Neural cell (in vitro differentiated cells): ENCODE measurements around the gene ITGB1.

Experiments used
- CTCF ChIP-seq: fragments of 450-650 bp; IDR thresholded peaks from 2 replicates; pipeline ENCODE4 v1.5.1; 2014; ENCODE audit warnings: antibody characterized with exemption, mild to moderate bottlenecking, moderate library complexity; ENCODE audit not compliant: poor library complexity, severe bottlenecking
- EP300 ChIP-seq: fragments of 450-650 bp; conservative IDR thresholded peaks from 2 replicates; pipeline ENCODE4 v1.6.1; 2014; ENCODE audit warnings: antibody characterized with exemption, mild to moderate bottlenecking, moderate library complexity; ENCODE audit not compliant: poor library complexity, severe bottlenecking
- EZH2 ChIP-seq: fragments of 200-600, 300-800 bp; shearing (Covaris generic), sonication (generic); IDR thresholded peaks from 2 replicates; pipeline ENCODE4 v1.6.1; 2014; ENCODE audit warnings: antibody characterized with exemption, low read length, borderline replicate concordance, mild to moderate bottlenecking; ENCODE audit not compliant: insufficient read depth, poor library complexity, severe bottlenecking
- POLR2AphosphoS5 ChIP-seq: IDR thresholded peaks from 2 replicates; pipeline ENCODE4 v1.6.1; 2012
- RAD21 ChIP-seq: fragments of 450-650 bp; conservative IDR thresholded peaks from 2 replicates; pipeline ENCODE4 v1.6.1; 2014; ENCODE audit warnings: antibody characterized with exemption, mild to moderate bottlenecking, moderate library complexity
- SMC3 ChIP-seq: fragments of 450-650 bp; conservative IDR thresholded peaks from 2 replicates; pipeline ENCODE4 v1.6.1; 2014; ENCODE audit warnings: antibody characterized with exemption, mild to moderate bottlenecking, moderate library complexity; ENCODE audit not compliant: poor library complexity
- TAF1 ChIP-seq: IDR thresholded peaks from 2 replicates; pipeline ENCODE4 v1.6.1; 2012; ENCODE audit warnings: low read depth
- TF ChIP-seq, protein P1 (sequence below): IDR thresholded peaks from 2 replicates; pipeline ENCODE4 v1.6.1; 2012; ENCODE audit warnings: borderline replicate concordance

- TF ChIP-seq CTCF (no peak), EZH2 (no peak), POLR2AphosphoS5 (no peak), TAF1 (no peak), EP300 (no peak), SMC3 (no peak), RAD21 (no peak)
- TF ChIP-seq, protein P1, sequence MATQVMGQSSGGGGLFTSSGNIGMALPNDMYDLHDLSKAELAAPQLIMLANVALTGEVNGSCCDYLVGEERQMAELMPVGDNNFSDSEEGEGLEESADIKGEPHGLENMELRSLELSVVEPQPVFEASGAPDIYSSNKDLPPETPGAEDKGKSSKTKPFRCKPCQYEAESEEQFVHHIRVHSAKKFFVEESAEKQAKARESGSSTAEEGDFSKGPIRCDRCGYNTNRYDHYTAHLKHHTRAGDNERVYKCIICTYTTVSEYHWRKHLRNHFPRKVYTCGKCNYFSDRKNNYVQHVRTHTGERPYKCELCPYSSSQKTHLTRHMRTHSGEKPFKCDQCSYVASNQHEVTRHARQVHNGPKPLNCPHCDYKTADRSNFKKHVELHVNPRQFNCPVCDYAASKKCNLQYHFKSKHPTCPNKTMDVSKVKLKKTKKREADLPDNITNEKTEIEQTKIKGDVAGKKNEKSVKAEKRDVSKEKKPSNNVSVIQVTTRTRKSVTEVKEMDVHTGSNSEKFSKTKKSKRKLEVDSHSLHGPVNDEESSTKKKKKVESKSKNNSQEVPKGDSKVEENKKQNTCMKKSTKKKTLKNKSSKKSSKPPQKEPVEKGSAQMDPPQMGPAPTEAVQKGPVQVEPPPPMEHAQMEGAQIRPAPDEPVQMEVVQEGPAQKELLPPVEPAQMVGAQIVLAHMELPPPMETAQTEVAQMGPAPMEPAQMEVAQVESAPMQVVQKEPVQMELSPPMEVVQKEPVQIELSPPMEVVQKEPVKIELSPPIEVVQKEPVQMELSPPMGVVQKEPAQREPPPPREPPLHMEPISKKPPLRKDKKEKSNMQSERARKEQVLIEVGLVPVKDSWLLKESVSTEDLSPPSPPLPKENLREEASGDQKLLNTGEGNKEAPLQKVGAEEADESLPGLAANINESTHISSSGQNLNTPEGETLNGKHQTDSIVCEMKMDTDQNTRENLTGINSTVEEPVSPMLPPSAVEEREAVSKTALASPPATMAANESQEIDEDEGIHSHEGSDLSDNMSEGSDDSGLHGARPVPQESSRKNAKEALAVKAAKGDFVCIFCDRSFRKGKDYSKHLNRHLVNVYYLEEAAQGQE, result no peak
Observed at GRCh38 chr10:32952541-32953276, 5.3 kb downstream of the ITGB1 start.
